Measurements from ENCODE around the gene C4orf50. TPM values are rescaled to one million over a fixed set of nuclear protein-coding genes. Genes with fewer than 3 reads are reported as not detected.
"Not testable (repeated sequence)": the region's sequence is repeated elsewhere in the genome, so short reads cannot be mapped to it uniquely, and the experiment has no call there.

Gene C4orf50
- polyA plus RNA-seq, 2 donors: under 0.01 to 0.02 TPM

DNA sequence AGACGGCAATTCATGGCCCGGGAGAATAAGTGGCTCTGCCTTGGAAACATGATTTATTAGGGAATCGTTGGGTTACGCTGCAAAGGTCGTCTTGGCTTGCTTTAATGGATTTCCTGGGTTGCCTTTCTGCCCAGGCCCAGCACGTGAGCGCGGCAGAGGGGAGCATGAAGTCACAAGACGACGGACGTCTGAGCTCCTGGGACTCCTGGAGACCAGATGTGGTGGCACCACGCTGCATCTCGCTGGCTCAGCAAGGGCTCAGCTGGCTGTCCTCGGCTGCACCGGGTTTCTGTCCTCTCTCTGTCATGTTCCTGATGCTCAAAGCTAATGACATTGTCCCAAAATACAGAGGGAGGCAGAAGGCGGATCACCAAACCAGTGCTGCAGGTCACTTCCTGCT lies 61.2 kb downstream of the C4orf50 start:
- no peaks in the 10 kb centered on the region for H3K36me3 ChIP-seq (ENCODE audit: control insufficient read depth in 2 of 2, insufficient read depth in 2 of 2, low read length in 1 of 2)
- H3K4me1 ChIP-seq (ENCODE audit: control insufficient read depth in 2 of 2, insufficient read depth in 2 of 2, low read length in 1 of 2): peaks cover 2 to 5% of the 10 kb centered on the region in 2 donors
- H3K9me3 ChIP-seq (ENCODE audit: control insufficient read depth in 2 of 2, insufficient read depth in 1 of 2, low read depth in 1 of 2, low read length in 1 of 2): peaks cover 0 to 3% of the 10 kb centered on the region in 2 donors
- WGBS, 2 donors: 42 to 56% methylated on average over 16 of the region's 16 CpGs
- H3K27ac ChIP-seq (ENCODE audit: low read depth in 2 of 2, low read length in 1 of 2): no peak overlapping the region
- H3K4me3 ChIP-seq (ENCODE audit: low read depth in 1 of 2, low read length in 2 of 2): no peak overlapping the region
- H3K27me3 ChIP-seq (ENCODE audit: control insufficient read depth in 1 of 2, insufficient read depth in 2 of 2, low read length in 2 of 2): no peaks in the 10 kb centered on the region

DNA sequence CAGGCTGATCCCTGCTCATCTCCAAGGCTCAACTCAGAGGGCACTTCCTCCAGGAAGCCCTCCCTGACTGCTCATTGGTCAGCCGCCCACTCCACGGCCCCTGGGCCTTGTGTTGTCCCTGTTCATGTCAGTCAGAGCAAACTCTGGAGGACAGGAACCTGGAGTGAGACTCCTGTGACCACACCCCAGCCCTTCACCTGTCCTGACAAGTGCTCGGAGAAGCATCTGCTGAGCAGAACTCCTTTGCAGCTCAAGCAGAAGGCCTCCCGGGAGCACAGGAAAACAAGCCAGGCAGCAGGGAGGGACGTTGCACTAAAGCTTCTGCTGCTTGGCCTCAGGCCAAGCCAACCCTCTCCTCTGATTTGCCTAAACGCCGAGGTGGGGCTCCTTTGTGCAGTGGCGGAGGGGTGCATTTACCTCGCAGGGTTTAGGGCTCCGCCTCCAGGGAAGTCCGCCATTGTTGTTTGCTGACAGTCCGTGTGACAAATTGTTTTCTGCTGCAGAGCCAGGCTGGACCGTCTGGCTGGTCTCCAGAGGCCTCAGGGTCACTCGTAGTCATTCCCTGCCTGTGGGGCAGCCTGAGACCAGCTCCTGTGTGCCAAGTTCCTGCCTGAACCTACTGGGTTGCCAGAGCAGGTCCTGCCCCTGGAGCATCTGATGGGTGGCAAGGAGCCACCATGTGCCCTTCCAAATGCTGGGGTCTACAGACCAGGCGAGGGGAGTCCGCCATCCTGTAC lies 61.8 kb downstream of the C4orf50 start:
- H3K4me3 ChIP-seq (ENCODE audit: low read depth in 1 of 2, low read length in 2 of 2): no peak overlapping the region
- H3K4me1 ChIP-seq (ENCODE audit: control insufficient read depth in 2 of 2, insufficient read depth in 2 of 2, low read length in 1 of 2): peaks cover 2 to 5% of the 10 kb centered on the region in 2 donors
- WGBS, 2 donors: 15 to 20% methylated on average over 16 of the region's 16 CpGs
- peaks cover 0 to 3% of the 10 kb centered on the region in 2 donors for H3K9me3 ChIP-seq (ENCODE audit: control insufficient read depth in 2 of 2, insufficient read depth in 1 of 2, low read depth in 1 of 2, low read length in 1 of 2)
- H3K27ac ChIP-seq (ENCODE audit: low read depth in 2 of 2, low read length in 1 of 2): no peak overlapping the region
- H3K27me3 ChIP-seq (ENCODE audit: control insufficient read depth in 1 of 2, insufficient read depth in 2 of 2, low read length in 2 of 2): no peaks in the 10 kb centered on the region
- no peaks in the 10 kb centered on the region for H3K36me3 ChIP-seq (ENCODE audit: control insufficient read depth in 2 of 2, insufficient read depth in 2 of 2, low read length in 1 of 2)

DNA sequence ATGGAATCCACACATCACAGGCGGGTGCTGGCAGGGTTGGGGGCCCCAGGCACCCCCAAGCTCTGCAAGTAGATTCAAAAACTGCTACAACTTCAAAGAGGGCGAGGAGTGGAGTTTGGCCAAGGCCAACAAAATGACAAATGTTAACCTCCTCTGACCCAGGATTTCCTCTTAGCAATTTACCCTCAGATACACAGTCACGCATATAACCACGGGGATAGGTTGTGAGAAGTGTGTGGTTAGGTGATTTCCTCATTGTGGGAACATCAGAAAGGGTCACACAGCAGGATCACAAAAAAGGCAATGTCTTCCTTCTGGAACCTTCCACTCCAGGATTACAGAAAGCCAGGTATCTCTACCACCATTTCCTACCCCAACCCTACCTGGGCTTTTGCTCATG lies 62.4 kb downstream of the C4orf50 start:
- Histone ChIP-seq H3K27ac (ENCODE audit: low read depth in 2 of 2, low read length in 1 of 2) (no peak overlapping the region), H3K27me3 (ENCODE audit: control insufficient read depth in 1 of 2, insufficient read depth in 2 of 2, low read length in 2 of 2) (no peaks in the 10 kb centered on the region), H3K36me3 (ENCODE audit: control insufficient read depth in 2 of 2, insufficient read depth in 2 of 2, low read length in 1 of 2) (no peaks in the 10 kb centered on the region), H3K9me3 (ENCODE audit: control insufficient read depth in 2 of 2, insufficient read depth in 1 of 2, low read depth in 1 of 2, low read length in 1 of 2) (peaks cover 0 to 3% of the 10 kb centered on the region in 2 donors), H3K4me1 (ENCODE audit: control insufficient read depth in 2 of 2, insufficient read depth in 2 of 2, low read length in 1 of 2) (peaks cover 2 to 5% of the 10 kb centered on the region in 2 donors), H3K4me3 (ENCODE audit: low read depth in 1 of 2, low read length in 2 of 2) (no peak overlapping the region)
- 35 to 47% methylated on average over 4 of the region's 4 CpGs for WGBS, 2 donors

DNA sequence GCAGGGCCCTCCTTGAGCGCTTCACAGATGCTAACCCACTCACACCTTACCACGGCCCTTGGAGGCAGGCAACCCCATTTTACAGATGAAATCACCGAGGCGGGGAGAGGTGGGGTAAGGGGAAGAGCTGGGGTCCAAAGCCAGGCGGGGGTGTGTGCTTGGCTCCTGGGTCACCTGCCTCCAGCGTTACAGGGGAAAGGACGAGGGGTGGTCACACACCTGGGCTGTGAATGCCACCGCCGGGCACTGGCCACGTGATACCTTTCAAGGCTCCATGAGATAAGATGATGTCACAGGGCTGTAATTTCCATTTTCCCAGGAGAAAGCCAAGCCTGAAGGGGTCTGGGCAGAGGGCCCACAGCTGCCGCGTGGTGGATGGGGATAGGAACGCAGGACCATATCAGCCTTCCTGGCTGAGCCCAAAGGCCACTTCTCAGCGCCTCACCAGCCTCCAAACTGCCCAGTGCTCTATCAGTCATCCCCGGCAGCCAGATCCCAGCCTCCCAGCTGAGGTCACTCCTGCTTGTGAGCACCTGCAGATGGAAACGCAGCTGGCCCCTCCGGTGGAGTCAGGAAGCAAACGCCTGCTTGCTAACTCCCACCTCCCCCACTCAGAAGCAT lies 62.9 kb downstream of the C4orf50 start:
- Histone ChIP-seq H3K27ac (ENCODE audit: low read depth in 2 of 2, low read length in 1 of 2) (no peak overlapping the region), H3K4me3 (ENCODE audit: low read depth in 1 of 2, low read length in 2 of 2) (no peak overlapping the region), H3K36me3 (ENCODE audit: control insufficient read depth in 2 of 2, insufficient read depth in 2 of 2, low read length in 1 of 2) (no peaks in the 10 kb centered on the region), H3K27me3 (ENCODE audit: control insufficient read depth in 1 of 2, insufficient read depth in 2 of 2, low read length in 2 of 2) (no peaks in the 10 kb centered on the region), H3K9me3 (ENCODE audit: control insufficient read depth in 2 of 2, insufficient read depth in 1 of 2, low read depth in 1 of 2, low read length in 1 of 2) (peaks cover 0 to 3% of the 10 kb centered on the region in 2 donors), H3K4me1 (ENCODE audit: control insufficient read depth in 2 of 2, insufficient read depth in 2 of 2, low read length in 1 of 2) (peaks cover 2 to 5% of the 10 kb centered on the region in 2 donors)
- WGBS, 2 donors: 51 to 56% methylated on average over 18 of the region's 18 CpGs

DNA sequence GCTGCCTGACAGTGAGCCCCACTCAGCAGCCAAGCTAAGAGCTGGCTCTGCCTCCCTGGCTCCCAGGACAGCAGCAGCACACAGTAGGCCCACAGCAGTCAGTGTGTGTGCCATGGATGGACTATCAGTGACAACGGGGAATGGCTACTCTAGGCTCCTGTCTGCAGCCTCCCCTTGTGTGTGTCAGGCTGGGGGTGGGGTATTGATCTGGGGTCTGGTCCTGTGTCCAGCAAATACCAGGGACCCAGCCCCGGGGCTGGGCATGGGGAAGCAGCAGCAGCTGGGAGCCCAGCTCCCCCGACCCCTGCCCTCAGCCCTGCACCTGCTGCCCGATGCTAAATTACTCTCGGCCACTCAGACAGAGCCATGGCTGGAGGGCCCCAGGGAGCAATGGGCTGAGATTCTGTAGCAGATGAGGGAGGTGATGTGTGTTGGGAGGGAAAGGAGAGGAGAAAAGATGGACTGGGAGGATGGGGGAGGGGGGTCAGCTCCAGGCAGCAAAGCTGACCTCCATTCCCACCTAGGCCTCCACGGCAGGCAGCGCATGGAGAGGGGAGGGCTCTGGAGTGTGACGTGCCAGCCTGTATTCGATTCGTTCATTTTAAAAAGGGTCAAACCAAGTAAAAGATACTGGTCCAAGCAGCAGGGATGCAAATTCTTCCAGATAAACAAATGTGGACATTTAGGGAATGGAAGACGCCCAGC lies 64.0 kb downstream of the C4orf50 start:
- Histone ChIP-seq H3K36me3 (ENCODE audit: control insufficient read depth in 2 of 2, insufficient read depth in 2 of 2, low read length in 1 of 2) (no peaks in the 10 kb centered on the region), H3K9me3 (ENCODE audit: control insufficient read depth in 2 of 2, insufficient read depth in 1 of 2, low read depth in 1 of 2, low read length in 1 of 2) (peaks cover 0 to 3% of the 10 kb centered on the region in 2 donors), H3K4me3 (ENCODE audit: low read depth in 1 of 2, low read length in 2 of 2) (no peak overlapping the region), H3K27me3 (ENCODE audit: control insufficient read depth in 1 of 2, insufficient read depth in 2 of 2, low read length in 2 of 2) (no peaks in the 10 kb centered on the region), H3K4me1 (ENCODE audit: control insufficient read depth in 2 of 2, insufficient read depth in 2 of 2, low read length in 1 of 2) (peaks cover 2 to 5% of the 10 kb centered on the region in 2 donors), H3K27ac (ENCODE audit: low read depth in 2 of 2, low read length in 1 of 2) (no peak overlapping the region)
- 80 to 85% methylated on average over 11 of the region's 11 CpGs for WGBS, 2 donors

DNA sequence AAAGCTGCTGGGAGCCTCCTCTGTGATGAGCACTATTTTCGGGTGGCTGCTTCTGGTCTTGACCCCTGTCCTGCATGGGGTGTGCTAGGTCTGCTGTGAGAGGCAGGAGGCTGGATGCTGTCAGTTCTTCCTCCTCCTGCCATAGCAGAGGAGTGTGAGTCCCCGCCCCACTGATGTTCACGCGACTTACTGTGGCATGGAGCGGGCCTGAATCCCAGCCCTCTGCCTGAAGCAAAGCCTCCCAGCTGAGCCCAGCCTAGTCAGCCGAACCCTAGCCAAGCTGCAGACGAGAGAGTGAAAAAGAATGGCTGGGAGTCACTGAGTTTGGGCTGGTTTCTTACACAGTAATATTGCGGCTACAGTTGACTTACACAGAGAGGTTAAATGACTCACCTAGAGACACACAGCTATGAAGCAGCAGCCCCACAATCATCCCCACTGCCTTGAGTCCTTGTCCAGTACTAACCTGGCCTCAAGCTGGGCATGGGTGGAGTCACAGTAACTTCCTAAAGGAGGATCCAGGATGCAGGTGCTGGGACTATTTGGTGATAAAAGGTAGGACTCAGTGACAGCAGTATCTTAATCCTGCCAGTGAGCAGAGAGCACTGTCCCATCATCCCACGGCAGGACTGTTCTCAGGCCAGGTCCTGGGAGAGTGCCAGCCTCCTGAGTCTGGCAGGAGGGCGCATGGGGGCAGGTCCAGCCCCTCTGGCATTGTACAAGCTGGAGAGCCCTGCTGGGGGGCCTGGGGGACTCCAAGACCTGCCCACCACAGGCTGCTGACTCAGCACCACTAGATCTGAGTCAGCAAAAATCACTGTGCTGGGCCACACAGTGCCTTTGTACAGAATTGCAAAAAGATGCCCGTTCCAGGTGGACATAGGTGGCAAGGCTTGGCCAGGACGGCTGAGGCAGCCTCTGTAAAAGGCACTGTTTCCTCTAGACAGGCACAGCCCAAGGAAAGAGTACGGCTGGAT lies 65.0 kb downstream of the C4orf50 start:
- WGBS, 2 donors: 68 to 69% methylated on average over 13 of the region's 13 CpGs
- no peak overlapping the region for H3K4me3 ChIP-seq (ENCODE audit: low read depth in 1 of 2, low read length in 2 of 2)
- peaks cover 0 to 3% of the 10 kb centered on the region in 2 donors for H3K9me3 ChIP-seq (ENCODE audit: control insufficient read depth in 2 of 2, insufficient read depth in 1 of 2, low read depth in 1 of 2, low read length in 1 of 2)
- H3K27ac ChIP-seq (ENCODE audit: low read depth in 2 of 2, low read length in 1 of 2): no peak overlapping the region
- no peaks in the 10 kb centered on the region for H3K36me3 ChIP-seq (ENCODE audit: control insufficient read depth in 2 of 2, insufficient read depth in 2 of 2, low read length in 1 of 2)
- no peaks in the 10 kb centered on the region for H3K27me3 ChIP-seq (ENCODE audit: control insufficient read depth in 1 of 2, insufficient read depth in 2 of 2, low read length in 2 of 2)
- peaks cover 2 to 5% of the 10 kb centered on the region in 2 donors for H3K4me1 ChIP-seq (ENCODE audit: control insufficient read depth in 2 of 2, insufficient read depth in 2 of 2, low read length in 1 of 2)

DNA sequence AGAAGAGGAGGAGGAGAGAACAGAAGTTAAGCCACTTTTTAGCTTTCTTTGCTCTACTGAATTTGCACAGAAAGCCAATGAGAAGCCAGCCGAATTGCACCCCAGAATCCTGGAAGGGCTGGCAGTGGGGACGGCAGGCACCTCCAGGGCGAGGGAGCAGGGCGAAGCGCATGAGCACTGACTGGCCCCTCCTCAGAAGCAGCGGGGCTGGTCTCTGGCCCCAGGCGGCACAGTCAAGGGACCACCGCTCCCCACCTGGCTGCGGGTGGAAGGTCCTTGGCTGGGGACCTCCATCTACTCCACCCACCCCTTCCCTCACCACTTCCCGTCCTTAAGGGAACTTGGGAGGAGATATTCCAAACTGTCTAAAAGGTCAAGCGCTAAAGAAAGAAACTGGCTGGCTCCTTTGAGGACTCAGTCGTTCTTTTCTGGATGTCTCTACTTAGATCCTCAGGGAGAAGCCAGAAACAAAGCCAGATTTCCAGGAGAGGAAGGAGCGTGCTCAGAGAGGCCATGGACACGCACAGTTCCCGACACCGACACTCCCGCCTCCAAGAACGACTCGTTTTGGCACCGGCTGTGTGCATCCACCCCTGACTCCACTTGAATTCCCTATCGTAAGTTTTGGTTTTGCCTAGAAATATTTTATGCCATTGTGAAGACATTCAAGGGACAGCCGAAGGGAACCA lies 65.8 kb downstream of the C4orf50 start:
- no peaks in the 10 kb centered on the region for H3K36me3 ChIP-seq (ENCODE audit: control insufficient read depth in 2 of 2, insufficient read depth in 2 of 2, low read length in 1 of 2)
- no peak overlapping the region for H3K4me3 ChIP-seq (ENCODE audit: low read depth in 1 of 2, low read length in 2 of 2)
- H3K4me1 ChIP-seq (ENCODE audit: control insufficient read depth in 2 of 2, insufficient read depth in 2 of 2, low read length in 1 of 2): peaks cover 2 to 5% of the 10 kb centered on the region in 2 donors
- WGBS, 2 donors: 70 to 71% methylated on average over 22 of the region's 22 CpGs
- no peak overlapping the region for H3K27ac ChIP-seq (ENCODE audit: low read depth in 2 of 2, low read length in 1 of 2)
- H3K27me3 ChIP-seq (ENCODE audit: control insufficient read depth in 1 of 2, insufficient read depth in 2 of 2, low read length in 2 of 2): no peaks in the 10 kb centered on the region
- H3K9me3 ChIP-seq (ENCODE audit: control insufficient read depth in 2 of 2, insufficient read depth in 1 of 2, low read depth in 1 of 2, low read length in 1 of 2): peaks cover 2 to 6% of the 10 kb centered on the region in 2 donors

DNA sequence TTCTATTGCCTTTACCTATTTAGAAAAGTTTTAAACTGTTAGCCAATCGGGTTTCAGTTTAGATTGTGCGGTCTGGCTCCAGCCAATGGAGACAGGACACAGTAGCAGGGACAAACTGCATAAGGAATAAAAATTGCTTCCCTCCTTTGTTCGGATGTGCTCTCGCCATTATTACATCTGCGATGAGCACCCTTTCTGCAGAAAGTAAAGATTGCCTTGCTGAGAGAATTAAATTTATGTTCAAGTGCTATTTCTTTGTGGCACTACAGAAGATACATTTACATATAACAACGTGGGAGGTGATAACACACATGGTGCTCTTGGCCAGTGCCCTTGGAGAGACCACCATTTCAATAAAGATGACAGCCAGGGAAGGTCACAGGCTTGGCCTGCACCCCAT lies 71.6 kb downstream of the C4orf50 start:
- not testable (repeated sequence) for H3K27ac ChIP-seq (ENCODE audit: low read depth in 2 of 2, low read length in 1 of 2); H3K4me1 ChIP-seq (ENCODE audit: control insufficient read depth in 2 of 2, insufficient read depth in 2 of 2, low read length in 1 of 2); H3K27me3 ChIP-seq (ENCODE audit: control insufficient read depth in 1 of 2, insufficient read depth in 2 of 2, low read length in 2 of 2); H3K4me3 ChIP-seq (ENCODE audit: low read depth in 1 of 2, low read length in 2 of 2); H3K36me3 ChIP-seq (ENCODE audit: control insufficient read depth in 2 of 2, insufficient read depth in 2 of 2, low read length in 1 of 2)
- 84 to 85% methylated on average over 6 of the region's 6 CpGs for WGBS, 2 donors
- peaks cover 6 to 11% of the 10 kb centered on the region in 2 donors for H3K9me3 ChIP-seq (ENCODE audit: control insufficient read depth in 2 of 2, insufficient read depth in 1 of 2, low read depth in 1 of 2, low read length in 1 of 2)

All from esophagus (tissue), 2 donors.